CD4-positive, alpha-beta T cell treated with Interleukin-1 beta for 1 hour (primary cell): ENCODE results near the gene LENG8.
A peak's percentile ranks its signal among the peaks of the same experiment; 100 is the strongest.

ENCODE experiments used
- DNase-seq, 2 donors: peaks; one replicate each; pipeline ENCODE4 v3.0.0-alpha.2; 2020 to 2022

The LENG8 gene

GRCh38 chr19:54448774-54449700 lies at the start of gene LENG8:
Gene LENG8 (plus strand): TSS chr19:54449199. CDS start chr19:54451345, 2,146 bp downstream.
- DNase-seq = peak; percentile 98 to 99

GRCh38 chr19:54400913-54401312 lies 48.1 kb upstream of the LENG8 start:
- DNase-seq = no peak

GRCh38 chr19:54403054-54403453 lies 45.9 kb upstream of the LENG8 start:
- no peak for DNase-seq

- DNase-seq = no peak
Observed at GRCh38 chr19:54405628-54406027, 43.4 kb upstream of the LENG8 start.

GRCh38 chr19:54407780-54408179 lies 41.2 kb upstream of the LENG8 start:
- no peak for DNase-seq

- DNase-seq = no peak
Observed at GRCh38 chr19:54408456-54409026, 40.5 kb upstream of the LENG8 start.

- DNase-seq = no peak
Observed at GRCh38 chr19:54411033-54411432, 38.0 kb upstream of the LENG8 start.

GRCh38 chr19:54412877-54413276 lies 36.1 kb upstream of the LENG8 start:
- DNase-seq = no peak

- DNase-seq = no peak
Observed at GRCh38 chr19:54414156-54414555, 34.8 kb upstream of the LENG8 start.

- peak; percentile 11 to 22 for DNase-seq
Observed at GRCh38 chr19:54415208-54415900, 33.6 kb upstream of the LENG8 start, which contains the start of gene TTYH1. Gene TTYH1 (plus strand): TSS chr19:54415464. CDS start chr19:54415553, 89 bp downstream.

- no peak for DNase-seq
Observed at GRCh38 chr19:54415901-54416673, 32.9 kb upstream of the LENG8 start.

GRCh38 chr19:54416695-54417491 lies 32.1 kb upstream of the LENG8 start:
- DNase-seq = no peak

GRCh38 chr19:54418030-54418929 lies 30.7 kb upstream of the LENG8 start:
- peak; percentile 8 to 18 for DNase-seq

- no peak for DNase-seq
Observed at GRCh38 chr19:54418930-54419800, 29.8 kb upstream of the LENG8 start.

- DNase-seq = no peak
Observed at GRCh38 chr19:54420068-54420382, 29.0 kb upstream of the LENG8 start.

GRCh38 chr19:54420383-54421168 lies 28.4 kb upstream of the LENG8 start:
- no peak for DNase-seq

GRCh38 chr19:54421169-54421516 lies 27.9 kb upstream of the LENG8 start:
- DNase-seq = no peak

- no peak for DNase-seq
Observed at GRCh38 chr19:54421521-54421920, 27.5 kb upstream of the LENG8 start.

GRCh38 chr19:54422136-54422535 lies 26.9 kb upstream of the LENG8 start:
- DNase-seq = no peak
